B cell (primary cell): ENCODE measurements around the gene ARHGAP26. TPM values are rescaled to one million over a fixed set of nuclear protein-coding genes. Genes with fewer than 3 reads are reported as not detected.

Experiments
- ATAC-seq: fragments of 200-7000 bp; cut with Tn5 transposase; one replicate; pipeline ENCODE4 v1.10.0; 2021; ENCODE audit warnings: low read depth, mild to moderate bottlenecking, moderate number of reproducible peaks, moderate library complexity
- CTCF ChIA-PET: fragments of 350-600 bp; sonication (Branson Sonifier 250); formaldehyde crosslinking; loops from one replicate; lab custom pipeline; 2021; ENCODE audit warnings: antibody characterized with exemption, inconsistent platforms; lab: Charles Lee
- POLR2A ChIA-PET: fragments of 350-600 bp; sonication (Branson Sonifier 250); formaldehyde crosslinking; loops from one replicate; lab custom pipeline; 2021; ENCODE audit warnings: antibody characterized with exemption; lab: Charles Lee
- DNase-seq: peaks from one replicate; pipeline ENCODE4 v3.0.0; 2013
- H2AFZ ChIP-seq: 2 replicates; pipeline ENCODE4 v1.6.1; 2012; ENCODE audit warnings: mild to moderate bottlenecking, low read depth, low read length; ENCODE audit not compliant: insufficient read depth, poor library complexity, severe bottlenecking
- H3K27ac ChIP-seq, 2 donors: 1 replicate in 1 of 2; 2 replicates in 1 of 2; pipeline ENCODE4 v1.5.1; 2012 to 2013; ENCODE audit warnings: low read length in 2 of 2, mild to moderate bottlenecking in 2 of 2, moderate library complexity in 1 of 2
- H3K27me3 ChIP-seq, 4 experiments: fragments of 200-600 bp in 1 of 4; sonication (generic) in 1 of 4; replicated peaks in 1 of 4; 1 replicate in 2 of 4; 2 replicates in 2 of 4; pipeline versions ENCODE4 v1.6.1 to v1.7.0; 2013 to 2016; ENCODE audit warnings: low read length in 3 of 4, mild to moderate bottlenecking in 2 of 4, mixed read lengths in 1 of 4, moderate library complexity in 1 of 4; ENCODE audit not compliant: insufficient read depth in 4 of 4, control insufficient read depth in 3 of 4; ENCODE audit errors: control extremely low read depth in 1 of 4
- H3K36me3 ChIP-seq, 2 experiments: replicated peaks in 1 of 2; 1 replicate in 1 of 2; 2 replicates in 1 of 2; pipeline versions ENCODE4 v1.6.1 to v1.7.1; 2013; ENCODE audit warnings: low read length in 1 of 2; ENCODE audit not compliant: insufficient read depth in 2 of 2, control insufficient read depth in 1 of 2; ENCODE audit errors: control extremely low read depth in 1 of 2, extremely low read depth in 1 of 2
- H3K4me1 ChIP-seq, 2 donors: fragments of 200-600 bp in 1 of 2; sonication (generic) in 1 of 2; 1 replicate in 1 of 2; 2 replicates in 1 of 2; pipeline versions ENCODE4 v1.5.1 to v1.6.1; 2013 to 2017; ENCODE audit warnings: low read length in 2 of 2; ENCODE audit not compliant: control insufficient read depth in 2 of 2, insufficient read depth in 2 of 2
- H3K4me2 ChIP-seq: replicated peaks from 2 replicates; pipeline ENCODE3; 2012; ENCODE audit warnings: mild to moderate bottlenecking, low read depth, low read length; ENCODE audit not compliant: poor library complexity, severe bottlenecking
- H3K4me3 ChIP-seq, 5 experiments: fragments of 200-600 bp in 1 of 5; sonication (generic) in 1 of 5; 1 replicate in 3 of 5; 2 replicates in 2 of 5; pipeline versions ENCODE4 v1.5.1 to v1.7.0; 2011 to 2016; ENCODE audit warnings: low read length in 4 of 5, mild to moderate bottlenecking in 4 of 5, low read depth in 2 of 5, control low read depth in 1 of 5, moderate library complexity in 1 of 5; ENCODE audit not compliant: insufficient read depth in 1 of 5; ENCODE audit errors: control extremely low read depth in 1 of 5, extremely low read depth in 1 of 5
- H3K79me2 ChIP-seq: fragments of 200-600 bp; sonication (generic); one replicate; pipeline ENCODE4 v1.6.0; 2016; ENCODE audit warnings: low read length; ENCODE audit not compliant: control insufficient read depth, insufficient read depth
- H3K9ac ChIP-seq: fragments of 200-600 bp; sonication (generic); 2 replicates; pipeline ENCODE4 v1.6.1; 2017; ENCODE audit warnings: mild to moderate bottlenecking, low read length, moderate library complexity
- H3K9me3 ChIP-seq, 3 donors: one replicate each; pipeline versions ENCODE4 v1.6.1 to v1.7.1; 2013; ENCODE audit warnings: low read length in 2 of 3; ENCODE audit not compliant: control insufficient read depth in 2 of 3, insufficient read depth in 1 of 3; ENCODE audit errors: control extremely low read depth in 1 of 3
- H4K20me1 ChIP-seq: 2 replicates; pipeline ENCODE4 v1.6.0; 2012; ENCODE audit warnings: mild to moderate bottlenecking, low read length; ENCODE audit not compliant: insufficient read depth, control insufficient read depth, poor library complexity, severe bottlenecking
- H3K27ac Mint-ChIP-seq: one replicate; pipeline ENCODE4 v1.8.0; 2021; ENCODE audit warnings: mixed read lengths
- H3K27me3 Mint-ChIP-seq: one replicate; pipeline ENCODE4 v1.8.0; 2021; ENCODE audit warnings: mixed read lengths
- H3K4me1 Mint-ChIP-seq: one replicate; pipeline ENCODE4 v1.8.0; 2021; ENCODE audit warnings: mixed read lengths
- H3K4me3 Mint-ChIP-seq: one replicate; pipeline ENCODE4 v1.8.0; 2021; ENCODE audit warnings: mixed read lengths
- H3K9me3 Mint-ChIP-seq: one replicate; pipeline ENCODE4 v1.8.0; 2022; ENCODE audit warnings: mixed read lengths; ENCODE audit not compliant: insufficient read depth
- CTCF ChIP-seq: fragments of 200-600 bp; IDR thresholded peaks from one replicate; pipeline ENCODE4 v1.8.0; 2022; ENCODE audit warnings: antibody characterized with exemption, mild to moderate bottlenecking
- EZH2 ChIP-seq: IDR thresholded peaks from 2 replicates; pipeline ENCODE4 v1.6.1; 2012; ENCODE audit warnings: borderline replicate concordance, low read depth, mild to moderate bottlenecking, moderate library complexity, low read length; ENCODE audit not compliant: insufficient read depth, poor library complexity, severe bottlenecking
- WGBS: methylation state at CpG from one replicate; pipeline ENCODE4 v1.1.5; 2013; ENCODE audit warnings: missing lambda C conversion rate; ENCODE audit not compliant: insufficient coverage; 5-methylcytosine and 5-hydroxymethylcytosine counted together
- intact Hi-C: fragments of 100-400 bp; cut with micrococcal nuclease; formaldehyde crosslinking; loops from one replicate; pipeline ENCODE4 v1.10.0; 2022
- polyA plus RNA-seq: library from polyadenylated mRNA; depleted of rRNA; stranded (reverse); fragments of >200 nt; gene quantifications from 2 replicates; pipeline ENCODE4 v1.2.3, GENCODE V29; 2012
- total RNA-seq, 2 donors: library from RNA; stranded (reverse); fragments of 120-200 nt in 1 of 2; gene quantifications; 1 replicate in 1 of 2; 2 replicates in 1 of 2; pipeline versions ENCODE4 v1.2.3 to v1.2.4, GENCODE V29; 2013 to 2022

The ARHGAP26 gene
- total and polyA plus RNA-seq, 2 donors (not counting 1 experiment from before 2014, with no cell fraction given): 1.8 to 22.5 TPM

GRCh38 chr5:143019157-143019556 lies 249.0 kb downstream of the ARHGAP26 start:
- no peak for ATAC-seq
- CTCF ChIA-PET: interaction anchor here (0.6 to 1.1 kb wide), 5 partner anchors 11 to 806 kb away, joined by 3 to 4 read pairs (median 4); no protein-coding TSS in a partner anchor

More at GRCh38 chr5:143019157-143019556, 249.0 kb downstream of the ARHGAP26 start:
- Mint-ChIP-seq H3K4me3 (no peak overlapping the region), H3K27ac (no peak overlapping the region), H3K9me3 (no peaks in the 10 kb centered on the region), H3K4me1 (peaks cover 14% of the 10 kb centered on the region), H3K27me3 (no peaks in the 10 kb centered on the region)
- Histone ChIP-seq H3K27ac (no peak overlapping the region), H3K79me2 (no peaks in the 10 kb centered on the region), H3K4me3 (no peak overlapping the region), H3K27me3 (no peaks in the 10 kb centered on the region), H3K36me3 (no peaks in the 10 kb centered on the region), H2AFZ (no peak overlapping the region), H3K9me3 (no peaks in the 10 kb centered on the region), H4K20me1 (no peaks in the 10 kb centered on the region), H3K4me2 (no peak overlapping the region), H3K9ac (no peak overlapping the region), H3K4me1 (no peaks in the 10 kb centered on the region)
- no peak for DNase-seq
- TF ChIP-seq CTCF: no peak
- no peak for TF ChIP-seq EZH2
- WGBS: no CpG with 5 or more reads among the region's 4 CpGs
- POLR2A ChIA-PET: no interaction called here
- intact Hi-C loops: no loop called here
